DMS53 treated with DMSO at 0.1 percent for 48 hours (cell line): Measurements from ENCODE around the gene MFRP.

Experiments
- DNase-seq: peaks from one replicate; lab custom pipeline; 2025; ENCODE audit not compliant: unreplicated experiment; lab: John Stamatoyannopoulos, UW

MFRP gene

GRCh38 chr11:119298726-119299125 is 47.8 kb downstream of the MFRP start:
- DNase-seq: no peak

- DNase-seq: no peak
Measured at GRCh38 chr11:119297938-119298337, 48.6 kb downstream of the MFRP start.

GRCh38 chr11:119295178-119295577 is 51.3 kb downstream of the MFRP start:
- DNase-seq: no peak

- no peak for DNase-seq
Measured at GRCh38 chr11:119293461-119293860, 53.0 kb downstream of the MFRP start.

GRCh38 chr11:119290894-119291497 is 55.5 kb downstream of the MFRP start:
- DNase-seq: no peak
